HT1080 (cell line): ENCODE results near the gene TSPYL1. TPM values are rescaled to one million over a fixed set of nuclear protein-coding genes. Genes with fewer than 3 reads are reported as not detected.
"Not testable (repeated sequence)": the region's sequence is repeated elsewhere in the genome, so short reads cannot be mapped to it uniquely, and the experiment has no call there.

Experiments
- DNase-seq: peaks from one replicate; pipeline ENCODE4 v3.0.0-alpha.2; 2015; ENCODE audit warnings: low read depth
- polyA plus RNA-seq, 2 experiments: library from polyadenylated mRNA; depleted of rRNA; stranded (reverse); fragments of >200 nt; gene quantifications; 2 replicates each; pipeline ENCODE4 v1.2.3, GENCODE V29; 2015
- total RNA-seq: library from RNA; depleted of rRNA; stranded (reverse); fragments of >200 nt; shearing (Covaris generic); gene quantifications from 2 replicates; pipeline ENCODE4 v1.2.3, GENCODE V29; 2014; rRNA removed

Gene TSPYL1
- total RNA-seq, result 50.6 and 57.4 TPM in 2 replicates
- 39.9 and 45.4 TPM in 2 replicates for polyA plus RNA-seq (2015; cell fraction: cytosol; rRNA removed)
- polyA plus RNA-seq (2015; cell fraction: nucleus; rRNA removed), result 54.2 and 61.5 TPM in 2 replicates

DNA sequence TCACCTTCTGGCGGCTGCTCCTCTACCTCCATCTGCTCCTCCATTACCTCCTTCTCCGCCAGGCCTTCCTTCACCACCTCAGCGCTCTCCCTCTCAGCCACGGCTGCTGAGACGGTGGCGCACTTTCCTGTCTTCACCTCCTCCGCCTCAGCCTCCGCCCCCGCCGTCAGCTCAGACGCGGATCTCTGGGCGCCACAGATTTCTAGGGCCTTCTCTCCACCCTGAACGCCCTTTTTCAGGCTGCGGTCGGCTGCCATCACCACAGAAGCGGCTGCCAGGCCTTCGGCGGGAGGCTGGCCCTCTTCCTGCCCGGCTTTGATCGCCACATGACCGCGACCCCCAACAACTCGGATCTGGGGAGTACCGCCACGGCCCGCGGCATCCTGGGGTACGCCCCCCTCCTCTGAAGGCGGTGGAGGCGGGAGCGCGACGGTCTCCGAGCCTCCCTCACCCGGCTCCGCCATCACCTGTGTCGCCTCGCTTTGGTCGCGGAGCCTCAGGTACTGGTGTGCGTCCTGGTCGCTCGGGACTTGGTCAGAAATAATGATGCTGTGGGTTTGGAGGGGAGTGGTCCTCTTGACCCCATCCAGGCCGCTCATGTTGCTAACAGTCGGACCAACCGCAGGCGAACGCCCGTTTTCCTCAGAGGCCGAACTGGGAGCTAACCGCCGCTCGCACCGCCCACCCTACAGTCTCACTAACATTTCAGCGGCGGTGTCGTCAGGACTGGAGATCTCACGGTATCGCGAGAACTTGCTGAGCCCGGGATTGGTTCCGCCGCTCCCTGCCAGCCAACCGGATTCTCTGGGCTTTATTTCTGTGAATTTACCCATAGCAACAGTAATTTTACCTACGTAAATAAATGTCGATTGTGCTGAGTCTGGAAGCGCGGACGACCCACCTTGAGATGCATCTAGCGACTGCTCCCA lies at the start of gene TSPYL1:
Gene TSPYL1 (minus strand): TSS at position 699 of the 929 bp plus-strand sequence. CDS start 100 bp downstream, at position 599.
- DNase-seq, result peak; percentile 95

DNA sequence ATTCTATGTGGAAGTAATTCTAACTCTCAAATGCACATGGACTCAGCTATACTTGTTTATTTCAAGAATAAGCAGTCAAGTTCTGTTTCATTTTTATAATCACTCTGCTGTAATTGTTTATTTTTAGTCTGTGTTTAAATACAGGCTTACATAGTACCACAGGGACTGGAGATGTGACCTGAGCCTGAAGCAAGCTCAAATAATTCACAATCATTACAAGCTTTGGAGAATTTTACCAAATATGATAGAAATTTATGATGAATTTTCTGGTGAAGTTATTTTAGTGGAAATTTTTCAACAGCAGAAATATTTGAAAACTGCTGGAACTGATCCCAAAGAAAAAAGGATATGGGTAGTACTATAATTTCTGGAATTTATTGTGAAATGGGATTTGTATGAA lies 49.4 kb upstream of the TSPYL1 start:
- DNase-seq, result no peak

- DNase-seq, result no peak
Observed at GRCh38 chr6:116328528-116328903, 48.8 kb upstream of the TSPYL1 start.

GRCh38 chr6:116327803-116328527 lies 48.2 kb upstream of the TSPYL1 start:
- DNase-seq, result no peak

DNA sequence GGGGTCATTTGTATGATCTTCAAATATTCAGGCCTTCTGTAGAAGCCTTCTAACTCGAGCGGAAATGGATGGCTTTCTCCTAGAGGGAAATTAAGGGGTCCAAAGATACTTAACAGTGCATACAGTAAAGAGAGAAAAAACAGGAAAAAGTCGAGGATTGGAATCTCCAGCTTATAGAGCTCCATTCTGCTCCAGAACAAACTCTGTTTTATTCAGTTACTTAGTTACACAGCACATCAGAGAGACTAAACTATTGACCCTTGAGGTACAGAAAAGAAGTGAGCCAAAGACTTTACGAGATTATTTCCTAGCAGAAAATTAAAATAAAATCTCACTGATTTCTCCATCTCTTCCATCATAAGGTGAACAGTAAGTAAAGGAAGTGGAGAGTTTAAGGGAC lies 47.3 kb upstream of the TSPYL1 start:
- no peak for DNase-seq

GRCh38 chr6:116326181-116326671 lies 46.5 kb upstream of the TSPYL1 start:
- no peak for DNase-seq

- not testable (repeated sequence) for DNase-seq
Observed at GRCh38 chr6:116325634-116326132, 46.0 kb upstream of the TSPYL1 start.

DNA sequence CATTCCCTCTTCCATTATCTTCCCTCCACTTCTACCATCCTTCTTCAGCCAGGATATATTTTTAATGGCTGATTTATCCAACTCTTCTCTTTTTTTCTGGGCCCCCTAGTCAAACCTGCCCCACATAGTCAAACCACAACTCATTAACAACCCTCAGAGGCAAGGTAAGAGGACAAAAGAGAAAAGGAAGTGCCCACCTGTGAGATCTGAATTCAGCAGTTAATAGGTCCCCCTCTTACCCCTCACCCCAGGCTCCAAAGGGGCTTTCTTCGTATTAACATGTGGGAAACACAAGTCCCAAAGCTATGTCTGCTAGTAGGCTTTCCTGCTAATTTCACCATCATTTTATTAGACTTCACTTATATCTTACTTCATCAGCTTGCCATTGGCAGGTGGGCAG lies 44.1 kb upstream of the TSPYL1 start:
- no peak for DNase-seq

DNA sequence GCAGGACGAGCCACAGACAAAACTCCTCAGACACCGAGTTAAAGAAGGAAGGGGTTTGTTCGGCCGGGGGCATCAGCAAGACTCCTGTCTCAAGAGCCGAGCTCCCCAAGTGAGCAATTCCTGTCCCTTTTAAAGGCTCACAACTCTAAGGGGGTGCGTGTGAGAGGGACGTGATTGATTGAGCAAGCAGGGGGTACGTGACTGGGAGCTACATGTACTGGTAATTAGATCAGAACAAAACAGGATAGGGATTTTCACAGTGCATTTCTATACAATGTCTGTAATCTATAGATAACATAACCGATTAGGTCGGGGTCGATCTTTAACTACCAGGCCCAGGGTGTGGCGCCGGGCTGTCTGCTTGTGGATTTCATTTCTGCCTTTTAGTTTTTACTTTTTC lies 42.2 kb upstream of the TSPYL1 start:
- not testable (repeated sequence) for DNase-seq

GRCh38 chr6:116316772-116317467 lies 37.2 kb upstream of the TSPYL1 start:
- peak; percentile 1 for DNase-seq

DNA sequence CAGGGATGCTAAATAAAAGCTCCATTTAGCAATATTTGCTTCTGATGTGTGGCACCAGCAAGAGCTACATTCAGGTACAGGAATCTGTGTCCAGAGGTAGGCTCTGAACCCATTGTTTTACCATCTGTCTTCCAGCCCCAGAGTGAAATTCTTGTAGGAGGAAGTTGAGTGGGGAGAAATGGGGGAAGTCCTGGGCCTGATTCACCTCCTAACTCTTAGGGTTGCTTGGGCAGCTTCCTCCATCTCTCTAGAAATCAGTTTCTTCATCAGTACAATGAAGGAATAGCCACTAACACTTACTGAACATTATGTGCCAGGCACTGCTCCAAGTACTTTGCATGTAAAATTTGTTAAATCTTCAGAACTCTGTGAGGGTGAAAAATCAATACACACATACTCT lies 35.1 kb upstream of the TSPYL1 start:
- no peak for DNase-seq

DNA sequence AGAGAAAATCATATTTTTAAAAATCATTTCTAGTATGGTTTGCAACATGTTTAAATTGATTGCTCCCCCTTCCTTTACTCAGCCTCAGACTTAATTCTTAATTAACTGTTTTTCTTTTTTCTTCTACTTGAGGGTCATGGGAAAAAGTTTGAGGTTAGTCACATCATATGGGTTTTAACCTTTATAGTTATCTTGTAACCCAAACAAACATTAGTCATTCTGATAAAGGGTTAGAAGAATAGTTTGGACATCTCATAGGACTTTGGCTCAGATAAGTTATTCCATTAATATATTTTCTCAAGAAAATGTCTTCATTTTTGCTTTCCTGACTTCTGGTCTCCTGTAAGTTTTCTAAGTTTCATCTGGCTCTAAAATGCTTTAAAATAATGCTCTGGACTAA lies 34.5 kb upstream of the TSPYL1 start:
- no peak for DNase-seq

DNA sequence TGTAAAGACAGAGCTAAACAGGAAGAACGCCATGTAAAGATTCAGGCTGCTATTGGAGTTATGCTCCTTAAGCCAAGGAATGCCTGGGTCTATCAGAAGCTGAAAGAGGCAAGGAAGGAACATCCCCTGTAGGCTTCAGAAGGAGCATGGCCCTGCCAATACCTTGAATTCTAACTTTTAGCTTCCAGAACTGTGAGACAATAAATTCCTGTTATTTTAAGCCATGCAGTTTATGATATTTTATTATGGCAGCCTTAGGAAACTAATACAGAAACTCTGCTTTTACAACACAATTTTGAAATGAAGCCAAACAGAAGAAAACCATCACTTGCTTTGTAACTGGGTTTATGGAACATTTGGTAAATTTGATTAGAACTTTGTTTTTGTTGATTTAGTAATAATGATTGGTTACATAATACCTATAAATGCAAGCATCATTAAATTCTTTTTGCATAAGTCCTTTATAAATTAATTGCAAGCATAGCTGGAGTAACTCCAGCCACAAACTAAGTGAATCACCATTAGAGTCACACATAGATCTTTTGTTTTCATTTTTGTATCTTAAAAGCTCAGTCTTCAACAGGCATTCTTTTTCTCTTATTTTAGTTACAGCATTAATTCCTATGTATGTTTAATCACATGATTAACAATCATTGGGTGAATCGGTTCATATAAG lies 33.5 kb upstream of the TSPYL1 start:
- no peak for DNase-seq

DNA sequence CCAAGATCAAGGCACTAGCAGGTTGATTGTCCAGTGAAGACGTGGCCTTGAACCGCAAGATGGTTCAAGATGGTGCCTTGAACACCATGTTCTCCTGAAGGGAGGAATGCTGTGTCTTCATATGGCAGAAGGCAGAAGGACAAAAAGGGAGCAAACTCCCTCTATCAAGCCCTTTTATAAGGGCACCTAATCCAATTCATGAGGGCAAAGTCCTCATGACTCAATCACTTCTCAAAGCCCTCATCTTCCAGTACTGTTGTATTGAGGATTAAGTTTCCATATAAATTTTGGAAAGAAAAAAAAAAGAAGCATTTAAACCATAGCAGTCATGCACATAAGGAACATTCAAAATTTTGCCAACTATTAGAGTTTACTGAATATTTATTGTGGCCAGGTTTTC lies 29.9 kb upstream of the TSPYL1 start:
- no peak for DNase-seq

GRCh38 chr6:116309001-116309400 lies 29.3 kb upstream of the TSPYL1 start:
- no peak for DNase-seq

DNA sequence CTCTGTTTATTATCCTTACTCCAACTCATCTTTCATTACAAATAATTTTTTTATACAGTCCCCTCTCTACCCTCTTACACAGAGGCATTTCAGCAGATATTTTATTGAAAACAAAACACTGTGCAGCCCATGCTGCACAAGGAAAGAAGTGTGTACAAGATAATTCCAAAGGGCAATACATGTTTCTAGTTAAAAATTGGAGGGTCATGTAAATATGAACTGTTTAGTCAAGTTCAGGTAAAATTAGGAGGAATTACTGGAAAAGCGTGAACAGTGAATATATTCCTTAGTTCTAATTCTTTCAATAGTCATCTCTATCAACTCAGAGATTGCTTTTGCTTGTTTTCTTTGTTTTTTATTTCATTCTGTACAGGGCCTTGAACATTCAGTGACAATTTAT lies 27.9 kb upstream of the TSPYL1 start:
- no peak for DNase-seq

DNA sequence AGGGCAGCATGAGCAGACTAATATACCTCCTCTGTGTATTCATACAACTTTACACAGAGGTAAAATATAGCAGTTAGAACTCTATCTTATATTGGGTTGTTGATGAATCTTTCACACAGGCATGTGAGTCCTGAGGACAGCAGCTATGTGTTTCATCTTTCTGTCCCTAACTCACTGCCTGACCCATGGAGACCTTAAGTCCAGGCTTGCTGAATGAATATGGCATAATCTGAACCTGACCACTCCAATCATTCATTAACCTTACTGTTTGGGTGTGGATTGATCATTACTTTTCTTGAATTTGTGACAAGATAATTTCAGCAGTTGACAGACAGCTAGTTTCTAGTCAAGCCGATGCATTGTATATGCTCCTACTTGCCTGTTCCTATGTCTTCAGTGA lies 27.3 kb upstream of the TSPYL1 start:
- DNase-seq, result no peak

DNA sequence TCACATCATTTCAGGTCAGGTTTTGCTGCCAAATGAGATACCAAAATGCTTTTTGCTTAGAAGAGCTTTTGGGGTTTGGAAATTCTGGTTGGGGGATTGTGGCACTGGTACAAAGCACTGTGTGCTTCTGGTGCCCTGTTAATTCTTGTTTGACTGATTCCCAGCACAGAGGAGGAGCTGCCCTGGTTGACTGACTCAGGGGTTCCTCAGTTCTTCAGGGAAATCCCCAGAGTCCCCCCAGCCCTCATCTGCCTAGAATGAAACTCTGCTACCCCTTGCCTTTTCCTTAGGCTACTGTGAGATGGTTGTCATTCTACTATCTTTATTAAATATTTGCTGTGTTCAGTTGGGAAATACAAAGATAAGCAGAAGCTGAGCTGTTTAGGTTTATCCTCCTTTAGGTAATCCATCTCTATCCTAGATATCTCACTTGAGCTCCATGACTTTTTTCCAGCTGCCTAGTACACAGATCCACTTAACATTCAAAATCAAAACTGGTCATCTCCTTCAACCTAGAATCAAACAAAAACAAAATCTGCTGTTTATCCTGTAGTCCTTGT lies 24.9 kb upstream of the TSPYL1 start:
- DNase-seq, result no peak

GRCh38 chr6:116301104-116301503 lies 21.4 kb upstream of the TSPYL1 start:
- no peak for DNase-seq

DNA sequence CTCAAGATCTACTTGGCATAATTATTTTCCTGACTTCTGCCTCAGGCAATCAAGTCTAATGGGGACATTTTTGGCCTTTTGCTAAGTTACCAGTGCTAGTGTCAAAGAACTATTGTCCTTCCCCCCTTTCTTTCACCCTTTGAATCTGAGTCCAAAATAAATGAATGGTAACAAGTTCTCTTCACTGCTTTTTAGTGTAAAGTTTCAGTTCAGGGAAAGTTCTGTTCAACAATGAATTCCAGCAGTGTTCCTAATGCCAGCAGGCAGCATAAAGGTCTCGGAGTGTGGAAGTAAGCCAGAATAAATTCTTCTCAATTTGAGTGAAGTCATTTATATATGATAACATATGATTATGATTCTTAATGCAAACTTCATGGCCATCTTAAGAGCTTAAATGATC lies 20.8 kb upstream of the TSPYL1 start:
- DNase-seq, result no peak
